ENCODE data around the gene SIGLEC11.

DNA sequence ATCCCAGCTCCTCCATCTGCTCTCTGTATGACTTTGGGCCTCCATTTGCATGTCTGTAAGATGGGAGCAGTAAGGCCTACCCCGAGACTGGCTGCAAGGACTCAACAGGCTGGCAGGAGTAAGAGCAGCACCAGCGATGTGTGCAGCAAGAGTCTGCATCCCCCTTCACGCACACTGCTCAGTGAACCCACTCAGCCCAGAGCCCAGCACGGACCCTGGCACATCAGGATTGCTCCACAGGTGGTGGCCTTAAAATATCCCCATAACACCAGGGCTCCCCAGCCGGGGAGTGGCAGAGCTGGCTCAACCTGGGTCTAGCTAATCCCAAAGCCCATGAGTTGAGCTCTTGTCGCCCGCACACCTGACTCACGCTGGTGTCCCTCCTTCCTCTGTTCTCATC lies 40.8 kb upstream of the SIGLEC11 start:
- TF ChIP-seq, protein P1, sequence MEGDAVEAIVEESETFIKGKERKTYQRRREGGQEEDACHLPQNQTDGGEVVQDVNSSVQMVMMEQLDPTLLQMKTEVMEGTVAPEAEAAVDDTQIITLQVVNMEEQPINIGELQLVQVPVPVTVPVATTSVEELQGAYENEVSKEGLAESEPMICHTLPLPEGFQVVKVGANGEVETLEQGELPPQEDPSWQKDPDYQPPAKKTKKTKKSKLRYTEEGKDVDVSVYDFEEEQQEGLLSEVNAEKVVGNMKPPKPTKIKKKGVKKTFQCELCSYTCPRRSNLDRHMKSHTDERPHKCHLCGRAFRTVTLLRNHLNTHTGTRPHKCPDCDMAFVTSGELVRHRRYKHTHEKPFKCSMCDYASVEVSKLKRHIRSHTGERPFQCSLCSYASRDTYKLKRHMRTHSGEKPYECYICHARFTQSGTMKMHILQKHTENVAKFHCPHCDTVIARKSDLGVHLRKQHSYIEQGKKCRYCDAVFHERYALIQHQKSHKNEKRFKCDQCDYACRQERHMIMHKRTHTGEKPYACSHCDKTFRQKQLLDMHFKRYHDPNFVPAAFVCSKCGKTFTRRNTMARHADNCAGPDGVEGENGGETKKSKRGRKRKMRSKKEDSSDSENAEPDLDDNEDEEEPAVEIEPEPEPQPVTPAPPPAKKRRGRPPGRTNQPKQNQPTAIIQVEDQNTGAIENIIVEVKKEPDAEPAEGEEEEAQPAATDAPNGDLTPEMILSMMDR (IDR thresholded peaks at IDR 0.05): no peak
- TF ChIP-seq POLR2AphosphoS5 (IDR thresholded peaks at IDR 0.05) (no peak), POLR2A (IDR thresholded peaks at IDR 0.05) (no peak), EP300 (IDR thresholded peaks at IDR 0.05) (no peak)
